DOHH2 (cell line): Measurements from ENCODE around the gene CORO1C.

ENCODE experiments used
- H3F3A ChIP-seq: fragments of 200-600 bp; sonication (generic), shearing (Covaris generic); 2 replicates; pipeline ENCODE4 v1.6.0; 2016; ENCODE audit warnings: antibody characterized with exemption, mild to moderate bottlenecking; ENCODE audit not compliant: control insufficient read depth, insufficient read depth
- H3K27ac ChIP-seq: fragments of 200-600 bp; sonication (generic); 2 replicates; pipeline ENCODE4 v1.5.1; 2014; ENCODE audit warnings: low read depth, mild to moderate bottlenecking, low read length, moderate library complexity
- H3K27me3 ChIP-seq: fragments of 200-600 bp; sonication (generic); 2 replicates; pipeline ENCODE4 v1.6.1; 2014; ENCODE audit warnings: mild to moderate bottlenecking, low read length, mixed read lengths; ENCODE audit not compliant: control insufficient read depth
- H3K36me3 ChIP-seq: fragments of 200-600 bp; sonication (generic); 2 replicates; pipeline ENCODE4 v1.6.1; 2014; ENCODE audit warnings: mild to moderate bottlenecking, low read length, moderate library complexity, mixed read lengths; ENCODE audit not compliant: control insufficient read depth
- H3K4me1 ChIP-seq: fragments of 200-600 bp; sonication (generic); 2 replicates; pipeline ENCODE4 v1.6.1; 2014; ENCODE audit warnings: mild to moderate bottlenecking, low read length, mixed read lengths; ENCODE audit not compliant: control insufficient read depth
- H3K4me2 ChIP-seq: fragments of 200-600 bp; sonication (generic); 2 replicates; pipeline ENCODE4 v1.6.0; 2014; ENCODE audit warnings: mild to moderate bottlenecking, low read length, moderate library complexity
- H3K4me3 ChIP-seq: fragments of 200-600 bp; sonication (generic); 2 replicates; pipeline ENCODE4 v1.5.1; 2014; ENCODE audit warnings: mild to moderate bottlenecking, low read length, mixed read lengths
- H3K79me2 ChIP-seq: fragments of 200-600 bp; sonication (generic); 2 replicates; pipeline ENCODE4 v1.6.1; 2014; ENCODE audit warnings: mild to moderate bottlenecking, low read length, mixed read lengths; ENCODE audit not compliant: control insufficient read depth
- H3K9me2 ChIP-seq: fragments of 200-600 bp; sonication (generic); replicated peaks from 2 replicates; pipeline ENCODE4 v1.6.1; 2014; ENCODE audit warnings: mild to moderate bottlenecking, low read length, mixed read lengths; ENCODE audit not compliant: control insufficient read depth
- H3K9me3 ChIP-seq: fragments of 200-600 bp; sonication (generic); 2 replicates; pipeline ENCODE4 v1.6.1; 2014; ENCODE audit warnings: antibody characterized with exemption, low read length, mixed read lengths; ENCODE audit not compliant: control insufficient read depth, insufficient read depth
- H4K20me1 ChIP-seq: fragments of 200-600 bp; sonication (generic); 2 replicates; pipeline ENCODE4 v1.6.0; 2014; ENCODE audit warnings: low read depth, mild to moderate bottlenecking, antibody characterized with exemption, low read length, moderate library complexity; ENCODE audit not compliant: control insufficient read depth, insufficient read depth
- CTCF ChIP-seq: fragments of 200-600 bp; sonication (generic); IDR thresholded peaks from one replicate; pipeline ENCODE4 v1.5.1; 2014; ENCODE audit warnings: antibody characterized with exemption, mild to moderate bottlenecking, low read depth, low read length; ENCODE audit not compliant: poor library complexity, severe bottlenecking
- EZH2phosphoT487 ChIP-seq: fragments of 200-600 bp; sonication (generic); IDR thresholded peaks from 2 replicates; pipeline ENCODE4 v1.6.1; 2017; ENCODE audit warnings: borderline replicate concordance, mild to moderate bottlenecking, antibody characterized with exemption, low read length, moderate library complexity, mixed read lengths

Gene CORO1C

GRCh38 chr12:108745641-108746040 is 14.3 kb upstream of the CORO1C start:
- H3K4me2 ChIP-seq, result no peak overlapping the region
- no peaks in the 10 kb centered on the region for H4K20me1 ChIP-seq
- H3K9me3 ChIP-seq, result no peaks in the 10 kb centered on the region
- no peaks in the 10 kb centered on the region for H3K79me2 ChIP-seq
- H3K36me3 ChIP-seq, result no peaks in the 10 kb centered on the region
- no peak for TF ChIP-seq CTCF
- peaks cover 6% of the 10 kb centered on the region for H3K4me1 ChIP-seq
- no peak overlapping the region for H3K27ac ChIP-seq
- H3K4me3 ChIP-seq, result no peak overlapping the region
- no peaks in the 10 kb centered on the region for H3K9me2 ChIP-seq
- 0 out of 2 replicates have a peak, but pooled peaks cover 5% of the 10 kb centered on the region for H3K27me3 ChIP-seq
- no peaks in the 10 kb centered on the region for H3F3A ChIP-seq

GRCh38 chr12:108744021-108744897 is 12.9 kb upstream of the CORO1C start:
- TF ChIP-seq CTCF (no peak), EZH2phosphoT487 (no peak)
- Histone ChIP-seq H3K9me2 (no peaks in the 10 kb centered on the region), H4K20me1 (no peaks in the 10 kb centered on the region), H3K36me3 (no peaks in the 10 kb centered on the region), H3K9me3 (no peaks in the 10 kb centered on the region), H3K4me2 (no peak overlapping the region), H3K4me1 (peaks cover 6% of the 10 kb centered on the region), H3K27ac (no peak overlapping the region), H3K27me3 (0 out of 2 replicates have a peak, but pooled peaks cover 5% of the 10 kb centered on the region), H3K4me3 (no peak overlapping the region), H3K79me2 (no peaks in the 10 kb centered on the region), H3F3A (no peaks in the 10 kb centered on the region)

GRCh38 chr12:108738170-108738569 is 6.9 kb upstream of the CORO1C start:
- Histone ChIP-seq H3F3A (no peaks in the 10 kb centered on the region), H3K27me3 (peaks cover 5% of the 10 kb centered on the region; the same call in 1 of the 2 replicates), H3K4me1 (peaks cover 8% of the 10 kb centered on the region), H3K36me3 (no peaks in the 10 kb centered on the region), H3K4me3 (no peak overlapping the region), H3K4me2 (no peak overlapping the region), H3K79me2 (no peaks in the 10 kb centered on the region), H3K9me3 (no peaks in the 10 kb centered on the region), H3K27ac (no peak overlapping the region), H4K20me1 (no peaks in the 10 kb centered on the region), H3K9me2 (no peaks in the 10 kb centered on the region)
- no peak for TF ChIP-seq CTCF
- no peak for TF ChIP-seq EZH2phosphoT487
